Stimulated activated CD8-positive, alpha-beta memory T cell treated with anti-CD3 and anti-CD28 coated beads, Interleukin-12 subunit alpha, Interleukin-12 subunit beta, amount 100 ng/mL, for 24 hours (primary cell): Measurements from ENCODE around the gene ROBO2.

Experiments
- DNase-seq: peaks from one replicate; pipeline ENCODE4 v3.0.0-alpha.2; 2020; ENCODE audit errors: extremely low read depth

Gene ROBO2

DNA sequence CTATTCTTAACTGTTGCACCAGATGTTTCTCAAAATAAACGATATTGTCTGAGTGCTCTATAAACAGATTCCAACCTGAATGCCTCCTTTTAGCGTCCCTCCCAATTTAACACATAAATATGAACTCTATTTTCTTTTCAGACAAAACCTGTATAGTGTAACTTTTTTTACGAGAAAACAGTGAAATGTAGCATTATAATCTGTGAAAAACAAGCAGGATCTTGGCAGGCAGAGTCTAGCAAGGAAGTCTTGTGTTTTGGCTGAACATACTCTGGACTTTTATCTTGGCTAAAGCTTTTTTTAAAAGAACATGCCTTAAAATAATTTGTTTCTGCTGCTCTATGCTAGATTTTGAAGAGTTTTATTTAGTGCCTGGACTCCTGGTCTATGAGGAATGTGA lies 150.5 kb downstream of the ROBO2 start:
- no peak for DNase-seq

DNA sequence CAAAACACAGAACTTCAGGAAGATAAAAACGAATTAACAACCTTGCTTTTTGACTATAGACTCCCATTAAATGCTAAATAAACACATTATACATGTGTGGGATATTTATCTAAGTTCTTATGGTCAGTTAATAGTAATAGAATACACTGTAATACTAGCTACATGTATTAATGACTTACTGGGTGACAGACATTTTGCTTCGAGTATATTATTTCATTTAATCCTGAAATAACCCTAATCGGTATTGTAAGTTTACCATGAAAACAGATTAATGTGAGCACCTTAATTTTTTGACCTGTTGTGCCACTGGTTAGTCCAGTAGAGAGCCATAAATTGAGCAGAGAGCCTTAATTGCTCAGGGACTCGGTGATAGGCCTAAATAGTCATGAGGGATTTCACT lies 151.1 kb downstream of the ROBO2 start:
- no peak for DNase-seq

DNA sequence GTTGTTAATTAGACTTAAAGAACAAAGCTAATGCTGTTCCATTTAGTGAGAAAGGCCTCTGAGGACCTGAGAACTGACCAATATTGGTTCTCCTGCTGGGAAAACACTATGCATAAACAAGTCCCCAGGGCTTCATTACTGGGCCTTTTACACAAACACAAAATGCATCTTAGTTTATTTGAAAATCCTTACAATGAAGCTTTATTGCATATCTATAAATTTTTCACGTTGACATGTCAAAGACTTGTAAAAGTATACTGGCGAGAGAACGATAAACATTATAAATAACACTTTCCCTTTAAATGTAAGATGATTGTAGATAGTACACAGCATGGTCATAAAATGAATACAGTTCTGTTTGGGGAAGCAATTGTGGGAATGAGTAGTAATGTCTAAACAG lies 151.7 kb downstream of the ROBO2 start:
- no peak for DNase-seq

DNA sequence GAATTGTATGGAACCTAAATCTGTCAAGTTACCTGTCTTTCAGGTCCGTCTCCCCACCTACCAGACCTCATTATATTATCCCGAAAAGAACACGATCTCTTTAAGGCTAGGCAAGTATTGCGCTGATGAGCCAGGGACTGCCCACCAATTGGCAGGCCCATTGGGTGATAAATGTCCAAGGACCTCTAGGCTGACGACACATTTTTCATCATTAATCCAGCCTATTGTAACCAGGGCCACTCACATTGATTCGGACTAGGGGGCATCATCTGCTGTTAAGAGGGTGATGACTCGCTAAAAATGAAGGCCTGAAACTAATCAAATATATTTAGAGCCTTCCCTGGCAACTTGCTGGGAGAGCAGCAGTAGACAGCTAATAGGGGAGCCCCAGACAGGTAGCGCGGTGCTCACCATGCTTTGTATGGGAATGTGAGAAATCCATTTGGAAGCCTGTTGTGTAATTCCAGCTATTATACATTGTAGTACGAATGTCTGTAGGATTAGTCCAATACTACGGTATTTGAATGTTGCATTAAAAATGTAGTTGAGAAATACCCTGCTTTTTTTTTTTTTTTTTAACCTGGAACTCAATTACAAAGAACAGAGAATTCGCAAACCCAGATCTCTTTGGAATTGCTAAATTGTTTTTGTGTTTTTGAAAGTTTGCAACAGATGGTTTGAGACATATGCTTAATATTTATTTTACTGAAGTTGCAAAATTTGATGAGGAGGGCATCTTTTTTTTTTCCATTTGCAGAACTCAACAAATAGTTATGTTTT lies 156.1 kb downstream of the ROBO2 start:
- DNase-seq, result no peak

DNA sequence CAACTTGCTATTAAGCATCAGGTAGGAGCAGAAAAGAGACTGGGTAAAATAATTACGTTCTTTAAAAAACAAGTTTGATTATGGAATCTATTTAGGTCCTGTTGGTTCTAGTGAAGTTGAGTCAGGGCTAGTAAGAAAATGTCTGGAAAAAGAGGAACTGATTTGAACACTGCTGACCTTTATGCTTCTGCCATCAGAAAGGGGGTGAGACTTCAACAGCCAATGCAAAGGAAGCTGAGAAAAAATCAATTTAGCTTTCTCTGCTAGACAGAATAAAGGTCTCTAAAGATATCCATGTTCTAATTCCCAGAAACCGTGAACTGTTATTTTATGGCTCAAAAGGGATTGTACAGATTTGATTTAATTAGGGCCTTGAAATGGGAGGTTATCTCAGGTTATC lies 157.5 kb downstream of the ROBO2 start:
- no peak for DNase-seq

DNA sequence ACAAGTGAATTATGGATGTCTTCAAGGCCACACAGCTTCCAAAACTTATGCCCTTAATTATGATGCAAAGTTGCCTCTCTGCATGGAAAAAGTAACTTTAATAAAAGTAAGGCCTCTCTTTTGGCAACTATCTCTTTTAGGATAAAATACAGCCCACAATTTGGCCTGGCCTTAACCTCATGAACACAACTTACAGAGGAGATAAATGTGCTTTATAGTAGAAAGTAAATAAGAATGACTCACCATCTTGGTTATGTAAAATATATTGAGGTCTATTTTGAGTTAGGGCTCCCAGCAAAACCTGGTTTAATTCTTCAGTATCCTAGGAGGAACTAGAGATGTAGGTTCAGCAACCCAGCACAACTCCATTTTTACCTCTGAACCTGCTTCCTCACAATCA lies 164.0 kb downstream of the ROBO2 start:
- DNase-seq, result no peak

DNA sequence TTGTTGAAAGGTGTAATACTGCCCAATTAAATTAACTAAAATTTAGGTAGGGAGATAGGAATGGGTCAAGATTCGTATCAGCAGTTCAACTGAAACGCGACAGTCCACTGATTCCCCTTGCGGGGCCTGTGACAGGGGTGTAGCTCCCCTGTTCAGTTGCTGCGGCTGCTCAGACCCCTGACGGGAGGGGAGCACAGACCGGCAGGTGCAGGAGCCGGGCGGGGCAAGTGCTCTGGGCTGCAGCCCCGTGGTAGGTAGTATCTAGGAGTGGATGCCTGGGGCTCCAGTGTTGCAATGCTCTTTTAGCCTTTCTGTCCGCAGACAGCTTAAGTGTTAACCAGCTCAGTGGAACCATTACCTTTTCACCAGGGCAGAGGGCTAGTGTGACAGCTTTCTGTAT lies 164.9 kb downstream of the ROBO2 start:
- no peak for DNase-seq

DNA sequence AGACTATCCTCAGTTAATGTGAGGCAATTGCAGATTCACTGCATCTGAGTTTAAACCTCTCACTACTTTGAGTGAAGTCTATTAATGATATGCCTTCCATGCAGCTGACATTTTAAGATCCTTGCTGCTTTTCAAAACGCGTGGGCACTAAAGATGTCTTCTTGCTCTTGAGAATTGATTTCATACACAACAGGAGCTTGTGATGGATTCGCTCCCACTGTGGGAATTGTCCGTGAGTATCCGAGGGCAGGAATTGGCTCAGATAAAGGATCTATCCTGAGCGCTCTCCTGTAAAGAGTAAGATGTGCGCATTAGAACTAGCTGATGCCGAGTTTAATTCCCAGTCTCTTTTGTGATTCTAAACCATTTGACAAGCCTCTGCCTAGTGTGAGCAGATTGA lies 167.9 kb downstream of the ROBO2 start:
- no peak for DNase-seq

DNA sequence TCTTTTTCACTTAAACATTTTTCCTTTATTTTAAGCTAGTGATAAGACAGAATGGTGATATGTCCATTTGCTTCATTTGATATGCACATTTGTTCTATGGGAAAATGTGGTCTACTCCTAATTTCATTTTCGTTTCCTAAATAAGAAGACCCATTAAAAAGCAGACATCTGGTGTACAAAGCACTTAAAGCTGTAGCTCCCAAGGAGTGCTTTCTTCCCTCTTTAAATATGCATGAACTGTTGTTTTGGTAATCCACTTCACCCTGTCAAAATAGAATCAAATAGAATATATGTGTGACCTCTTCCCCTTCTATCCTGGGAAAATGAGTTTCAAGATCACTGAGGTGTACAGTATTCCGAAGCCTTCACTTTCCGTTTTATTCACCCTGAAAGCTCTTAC lies 182.8 kb downstream of the ROBO2 start:
- DNase-seq, result no peak

DNA sequence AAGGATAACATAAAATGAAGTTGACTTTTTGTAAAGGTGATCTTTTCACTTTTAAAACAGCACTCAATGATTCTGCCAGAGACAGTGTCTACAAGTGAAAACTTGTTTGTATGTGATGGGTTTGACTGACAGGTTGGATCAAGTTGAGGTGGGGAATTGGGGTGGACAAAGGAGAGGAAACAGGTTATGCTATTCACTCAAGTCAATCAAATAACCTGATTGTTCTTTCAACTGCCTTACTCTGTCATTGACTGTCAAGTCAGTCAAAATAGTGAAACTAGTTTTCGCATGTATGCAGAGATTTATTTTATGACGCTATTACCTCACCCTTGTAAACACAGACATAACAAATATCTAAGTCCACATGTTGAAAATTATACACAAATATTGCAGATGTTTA lies 187.7 kb downstream of the ROBO2 start:
- DNase-seq, result no peak

DNA sequence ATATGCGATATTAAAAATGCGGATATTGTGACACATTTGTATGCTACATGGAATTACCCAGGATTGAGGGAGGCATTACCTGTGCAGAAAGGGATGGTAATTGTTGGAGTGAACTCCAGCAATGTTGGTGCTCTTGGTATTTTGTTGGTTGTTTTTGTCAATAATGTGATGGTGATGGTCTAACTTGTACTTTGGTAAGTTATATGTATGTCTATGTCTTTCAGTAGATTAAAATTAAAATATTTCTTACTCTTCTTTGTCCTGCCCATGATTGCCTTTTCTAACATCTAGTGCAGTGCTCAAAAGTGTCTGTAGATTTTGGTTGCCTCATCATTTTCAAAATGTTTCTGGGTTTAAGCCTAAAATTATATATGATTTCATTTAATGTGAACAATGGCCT lies 192.7 kb downstream of the ROBO2 start:
- no peak for DNase-seq

DNA sequence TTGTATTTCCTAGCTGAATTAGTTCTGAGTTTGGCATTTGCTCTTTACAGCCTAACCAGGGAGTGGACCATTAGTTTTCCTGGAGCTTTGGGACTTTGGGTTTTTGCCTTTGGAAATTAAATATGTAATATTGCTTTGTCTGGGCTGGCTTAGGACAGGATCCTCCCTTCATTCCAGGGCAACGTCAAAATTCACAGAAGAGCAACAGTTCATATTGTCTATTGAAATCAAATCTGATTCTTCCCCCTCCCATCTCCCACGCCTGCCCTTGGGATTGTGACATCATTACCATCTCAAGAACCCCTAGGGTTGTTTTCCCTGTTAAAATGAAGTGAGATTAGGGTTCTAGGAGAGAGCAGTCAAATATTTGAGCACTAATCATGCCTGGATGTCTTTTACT lies 194.1 kb downstream of the ROBO2 start:
- DNase-seq, result no peak

DNA sequence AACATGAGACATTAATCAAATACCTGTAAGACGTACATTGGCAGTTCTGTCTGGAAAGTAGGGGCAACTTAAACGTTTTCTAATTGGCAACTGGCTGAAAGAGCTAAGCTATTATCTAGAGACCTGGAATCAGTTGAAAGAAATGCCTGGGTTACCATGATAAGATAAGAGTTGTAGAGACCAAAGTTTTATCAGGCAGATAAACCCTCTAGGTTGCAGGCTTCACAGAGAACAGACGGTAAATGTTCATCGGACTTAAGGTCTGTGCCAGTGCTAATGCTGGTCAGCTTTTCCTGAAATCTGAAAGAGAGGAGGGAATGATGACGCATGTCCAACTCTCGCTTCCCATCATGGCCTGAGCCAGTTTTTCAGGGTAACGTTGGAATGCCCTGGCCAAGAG lies 196.2 kb downstream of the ROBO2 start:
- no peak for DNase-seq

DNA sequence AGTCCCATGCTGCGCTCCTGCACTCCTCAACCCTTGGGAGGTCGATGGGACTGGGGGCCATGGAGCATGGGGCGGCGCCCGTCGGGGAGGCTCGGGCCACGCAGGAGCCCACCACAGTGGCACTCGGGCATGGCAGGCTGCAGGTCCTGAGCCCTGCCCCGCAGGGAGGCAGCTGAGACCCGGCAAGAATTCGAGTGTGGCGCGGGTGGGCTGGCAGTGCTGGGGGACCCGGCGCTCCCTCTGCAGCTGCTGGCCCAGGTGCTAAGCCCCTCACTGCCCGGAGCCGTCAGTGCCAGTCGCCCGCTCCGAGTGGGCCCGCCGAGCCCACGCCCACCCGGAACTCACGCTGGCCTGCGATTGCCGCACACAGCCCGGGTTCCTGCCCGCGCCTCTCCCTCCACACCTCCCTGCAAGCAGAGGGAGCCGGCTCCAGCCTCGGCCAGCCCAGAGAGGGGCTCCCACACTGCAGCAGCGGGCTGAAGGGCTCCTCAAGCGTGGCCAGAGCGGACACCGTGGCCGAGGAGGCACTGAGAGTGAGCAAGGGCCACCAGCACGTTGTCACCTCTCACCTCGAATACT lies 200.3 kb downstream of the ROBO2 start:
- no peak for DNase-seq

DNA sequence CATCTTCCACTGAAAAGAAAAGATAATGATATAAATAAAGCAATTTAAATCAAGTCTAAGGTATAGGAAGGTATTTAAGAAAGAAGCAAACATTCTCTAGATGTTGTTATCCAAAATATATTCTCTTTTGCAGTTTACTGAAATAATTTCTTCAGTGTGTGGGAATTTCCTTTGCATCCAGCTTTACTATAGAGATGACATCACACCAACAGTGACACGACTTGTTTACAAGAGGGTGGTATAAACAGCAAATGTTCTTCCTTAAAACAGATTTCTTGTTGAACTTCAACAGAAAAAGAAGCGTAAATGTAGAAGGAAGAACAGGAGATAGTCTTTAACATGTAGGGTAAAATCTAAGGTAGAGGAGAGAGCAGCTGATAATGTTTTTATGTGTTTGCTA lies 202.5 kb downstream of the ROBO2 start:
- DNase-seq, result no peak

DNA sequence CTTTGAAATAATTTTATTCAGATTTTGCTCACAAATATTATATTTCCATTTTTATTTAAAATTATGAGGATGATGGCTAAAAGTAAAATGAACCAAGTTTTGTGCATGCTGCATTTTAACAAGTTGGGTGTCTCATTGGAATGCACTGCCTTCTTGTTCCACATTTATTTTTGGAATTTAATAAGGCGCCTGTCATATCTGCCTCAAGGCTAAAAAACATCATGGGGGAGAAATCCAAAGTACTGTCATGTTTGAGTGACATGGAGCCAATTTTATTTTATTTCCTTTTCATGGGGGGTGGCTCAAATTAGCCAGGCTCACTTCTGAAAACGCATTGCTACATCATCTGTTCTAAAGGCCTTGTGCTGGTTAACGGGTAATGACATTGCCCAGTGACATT lies 205.1 kb downstream of the ROBO2 start:
- DNase-seq, result no peak

DNA sequence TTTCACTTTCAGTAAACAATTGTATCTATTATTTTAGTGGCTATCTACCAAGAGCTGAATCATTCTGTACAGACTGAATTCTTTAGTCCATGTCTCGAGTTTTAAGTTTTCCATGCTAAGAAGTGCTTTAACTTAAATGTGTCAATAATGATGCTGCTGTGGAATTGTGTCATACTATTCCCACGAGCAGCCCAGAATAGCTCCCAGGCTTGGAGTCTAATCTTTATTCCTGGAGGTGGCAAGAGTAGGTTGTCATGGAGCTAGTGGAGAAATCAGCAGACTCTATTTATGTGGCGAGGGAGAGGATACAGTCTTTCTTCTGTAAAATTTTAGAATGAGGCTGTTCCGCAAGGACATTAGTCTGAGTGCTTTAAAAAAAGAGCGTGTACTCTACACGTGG lies 207.2 kb downstream of the ROBO2 start:
- DNase-seq, result no peak

DNA sequence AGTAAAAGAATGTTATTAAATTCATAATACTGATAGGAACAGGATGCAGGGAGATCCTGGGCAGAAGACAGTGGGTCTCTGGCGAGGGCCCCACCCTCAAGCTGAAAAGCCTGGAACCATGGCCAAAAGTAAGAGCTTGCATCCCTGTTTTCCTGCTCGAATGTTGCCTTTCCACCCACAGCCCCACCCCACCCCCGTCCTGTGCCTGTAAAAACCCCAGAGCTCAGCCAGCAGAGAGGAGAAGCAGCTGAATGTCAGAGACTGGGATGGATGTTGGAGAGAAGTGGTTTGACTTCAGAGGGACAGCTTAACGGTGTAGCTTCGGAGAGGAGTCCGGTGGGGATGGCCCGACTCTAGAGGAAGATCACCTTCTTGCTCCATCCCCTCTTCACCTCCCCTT lies 207.9 kb downstream of the ROBO2 start:
- no peak for DNase-seq

DNA sequence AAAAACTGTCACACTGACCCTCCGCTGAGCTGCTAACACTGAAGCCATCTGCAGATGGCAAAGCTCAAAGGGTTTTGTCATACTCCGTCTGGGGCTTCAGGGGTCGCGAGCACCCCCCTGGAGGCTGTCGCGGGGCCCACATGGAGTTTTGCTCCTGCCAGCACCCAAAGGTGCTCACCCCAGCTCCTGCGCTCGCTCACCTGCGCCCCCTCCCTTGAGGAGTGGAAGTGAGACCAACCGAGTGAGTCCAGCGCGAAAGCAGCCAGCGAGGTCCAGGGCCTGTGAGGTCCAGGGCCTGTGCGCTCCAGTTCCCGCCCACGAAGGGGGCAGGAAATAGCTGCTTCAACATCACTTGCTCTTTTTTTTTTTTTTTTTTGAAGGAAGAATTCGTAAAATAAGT lies 208.5 kb downstream of the ROBO2 start:
- no peak for DNase-seq

DNA sequence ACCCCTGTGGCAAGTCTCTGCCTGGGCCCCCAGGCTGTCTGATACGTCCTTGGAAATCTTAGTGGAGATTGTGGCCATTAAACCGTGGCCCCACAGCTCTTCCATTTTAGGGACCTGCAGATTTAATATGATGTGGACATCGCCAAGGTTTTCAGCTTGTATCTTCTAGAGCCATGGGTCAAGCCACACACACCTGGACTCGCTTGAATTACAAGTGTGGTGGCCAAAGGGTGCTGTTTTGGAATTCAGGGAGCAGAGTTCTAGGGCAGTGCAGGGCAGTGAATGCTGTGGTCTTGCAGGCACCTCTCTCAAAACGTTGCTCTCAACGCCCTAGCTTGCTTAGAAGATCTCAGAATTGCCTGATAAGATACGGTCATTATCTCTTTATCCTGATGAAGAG lies 211.2 kb downstream of the ROBO2 start:
- DNase-seq, result no peak

DNA sequence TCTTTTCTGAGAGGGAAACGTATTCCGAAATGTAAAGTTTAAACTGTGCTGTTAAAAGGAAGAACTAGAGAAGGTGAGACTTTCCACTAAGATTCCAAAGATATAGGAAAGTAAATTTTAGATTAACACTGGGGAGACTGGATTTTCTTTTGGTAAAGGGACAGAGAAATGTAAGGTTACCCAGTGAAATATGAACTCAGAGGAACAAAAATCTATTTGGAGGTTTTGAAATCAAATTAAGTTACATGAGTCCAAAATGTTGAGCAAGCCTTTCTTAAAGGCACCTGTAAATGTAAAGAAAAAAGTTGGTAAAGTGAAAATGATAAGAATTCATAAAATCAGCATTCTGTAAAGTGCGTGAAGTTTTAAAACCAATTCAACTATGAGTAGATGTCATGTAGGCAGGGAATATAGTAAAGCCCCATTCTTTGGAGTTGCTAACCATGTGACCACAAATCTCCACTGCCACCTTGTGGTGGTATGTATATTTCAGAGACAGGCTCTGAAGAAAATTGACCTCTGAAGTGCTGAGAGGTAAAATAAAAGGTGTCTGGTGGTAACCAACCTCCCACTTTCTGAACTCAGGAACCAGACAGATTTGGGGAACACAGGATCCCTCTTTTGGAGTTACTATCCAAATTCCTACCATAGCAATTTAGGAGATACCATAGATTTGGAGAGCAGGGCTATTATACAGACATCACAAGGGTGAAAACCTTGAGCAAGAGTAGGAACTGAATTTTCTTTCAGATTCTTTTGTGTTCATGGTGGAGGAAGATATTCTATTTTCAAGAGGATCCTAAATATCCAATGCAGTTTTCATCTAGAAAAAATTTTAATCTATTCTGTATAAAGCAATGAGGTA lies 215.3 kb downstream of the ROBO2 start:
- DNase-seq, result no peak

DNA sequence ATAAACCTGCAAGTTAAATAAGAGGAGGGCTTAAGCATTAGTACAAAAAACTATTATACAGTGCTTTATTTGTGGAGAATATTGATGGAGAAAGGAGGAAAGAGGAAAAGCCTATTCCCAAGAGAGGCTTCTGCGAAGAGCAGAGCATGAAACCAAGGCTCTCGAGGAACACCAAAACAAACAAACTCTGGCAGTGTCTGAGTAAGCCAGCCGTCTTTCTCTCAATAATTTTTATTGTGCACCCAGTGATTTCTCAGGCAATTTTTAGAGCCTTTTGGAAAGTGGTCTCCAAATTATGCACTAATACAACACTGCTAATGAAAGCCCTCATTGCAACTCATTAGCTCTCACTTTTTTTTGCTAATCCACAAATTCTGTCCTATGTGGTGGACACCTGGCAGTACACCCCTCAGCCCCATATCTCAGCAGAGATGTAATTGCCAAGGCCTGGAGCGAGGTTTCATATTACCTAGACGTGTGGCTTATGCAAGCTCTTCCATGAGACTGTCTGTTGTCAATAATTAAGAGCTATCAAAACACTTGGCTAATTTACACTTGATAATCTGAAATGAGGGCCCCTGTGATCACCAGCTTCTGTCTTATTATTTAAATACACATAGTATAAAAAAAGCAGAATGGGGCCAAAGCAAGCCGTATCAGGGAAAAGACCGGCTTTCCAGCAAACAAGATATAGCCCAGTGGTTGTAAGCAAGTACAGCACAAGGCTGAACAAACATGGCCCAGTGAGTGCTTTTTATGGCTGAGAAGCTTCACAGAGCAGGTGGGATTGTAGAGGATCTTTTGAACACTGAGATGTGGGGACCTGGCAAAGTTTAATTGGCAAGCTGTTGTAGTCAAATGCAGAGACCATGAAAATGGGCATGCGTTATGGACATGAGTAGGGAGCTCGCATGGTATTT lies 216.9 kb downstream of the ROBO2 start:
- no peak for DNase-seq
